Fibroblast of pulmonary artery (primary cell): Measurements from ENCODE around the gene NR2F1.

ENCODE experiments used
- DNase-seq: peaks from one replicate; pipeline ENCODE4 v3.0.0-alpha.2; 2010; ENCODE audit warnings: low read depth
- H3K4me3 ChIP-seq: replicated peaks from 2 replicates; pipeline ENCODE4 v1.5.1; 2011; ENCODE audit warnings: low read depth, mild to moderate bottlenecking, control low read depth, low read length, moderate library complexity
- TF ChIP-seq, protein P1 (sequence below): IDR thresholded peaks from 2 replicates; pipeline ENCODE4 v1.5.1; 2011; ENCODE audit warnings: mild to moderate bottlenecking, control low read depth, low read length, inconsistent platforms; ENCODE audit errors: missing control alignments

Gene NR2F1

DNA sequence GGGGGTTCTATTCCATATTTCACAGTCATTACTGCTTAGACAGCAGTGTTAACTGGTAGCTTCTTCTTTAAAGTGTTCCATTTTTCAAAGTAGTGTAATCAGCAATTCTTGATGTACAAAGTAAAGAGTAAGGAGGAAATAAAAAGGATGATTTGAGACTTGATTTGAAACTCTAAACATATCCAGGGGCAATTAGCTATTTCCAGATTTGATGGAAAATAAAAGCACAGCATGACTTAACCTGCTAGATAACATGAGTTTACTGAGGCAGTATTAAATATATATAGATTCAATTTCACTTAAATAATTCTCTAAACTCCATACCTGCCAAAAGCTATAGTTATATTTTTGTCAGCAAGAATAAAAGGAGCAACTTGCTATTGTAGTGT, 29.8 kb downstream of the NR2F1 start:
- TF ChIP-seq, protein P1, sequence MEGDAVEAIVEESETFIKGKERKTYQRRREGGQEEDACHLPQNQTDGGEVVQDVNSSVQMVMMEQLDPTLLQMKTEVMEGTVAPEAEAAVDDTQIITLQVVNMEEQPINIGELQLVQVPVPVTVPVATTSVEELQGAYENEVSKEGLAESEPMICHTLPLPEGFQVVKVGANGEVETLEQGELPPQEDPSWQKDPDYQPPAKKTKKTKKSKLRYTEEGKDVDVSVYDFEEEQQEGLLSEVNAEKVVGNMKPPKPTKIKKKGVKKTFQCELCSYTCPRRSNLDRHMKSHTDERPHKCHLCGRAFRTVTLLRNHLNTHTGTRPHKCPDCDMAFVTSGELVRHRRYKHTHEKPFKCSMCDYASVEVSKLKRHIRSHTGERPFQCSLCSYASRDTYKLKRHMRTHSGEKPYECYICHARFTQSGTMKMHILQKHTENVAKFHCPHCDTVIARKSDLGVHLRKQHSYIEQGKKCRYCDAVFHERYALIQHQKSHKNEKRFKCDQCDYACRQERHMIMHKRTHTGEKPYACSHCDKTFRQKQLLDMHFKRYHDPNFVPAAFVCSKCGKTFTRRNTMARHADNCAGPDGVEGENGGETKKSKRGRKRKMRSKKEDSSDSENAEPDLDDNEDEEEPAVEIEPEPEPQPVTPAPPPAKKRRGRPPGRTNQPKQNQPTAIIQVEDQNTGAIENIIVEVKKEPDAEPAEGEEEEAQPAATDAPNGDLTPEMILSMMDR, result no peak
- DNase-seq, result no peak
- no peak overlapping the region for H3K4me3 ChIP-seq

DNA sequence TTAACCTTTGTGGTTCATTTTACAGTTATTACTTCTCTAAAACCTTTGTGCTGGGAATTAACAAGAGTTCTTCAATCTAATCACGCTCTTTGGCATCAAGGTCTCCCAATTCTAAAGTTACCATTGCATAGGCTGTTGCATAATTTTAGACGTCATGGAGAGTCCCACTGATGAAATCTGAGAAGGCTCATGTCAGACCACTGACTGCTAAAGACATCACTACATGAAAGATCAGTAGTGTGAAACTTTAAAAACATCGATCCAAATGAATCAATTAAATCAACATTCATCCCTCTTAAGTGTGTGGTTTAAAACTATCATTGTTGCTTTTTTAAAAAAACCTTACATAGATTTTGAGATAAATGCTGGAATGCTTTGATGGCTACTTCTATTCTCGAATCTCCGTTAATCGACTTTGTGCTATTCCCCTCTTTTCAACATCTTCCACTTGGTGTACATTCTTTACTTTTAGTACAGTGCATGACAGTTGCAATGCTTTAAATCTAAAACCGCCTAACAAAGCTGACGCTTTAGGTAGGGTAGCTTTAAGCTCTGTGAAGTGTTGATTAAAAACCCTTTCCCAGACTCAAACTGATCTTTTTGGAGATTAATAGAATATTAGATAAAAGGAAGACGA, 33.6 kb downstream of the NR2F1 start:
- H3K4me3 ChIP-seq, result no peak overlapping the region
- TF ChIP-seq, protein P1, result no peak
- DNase-seq, result no peak

DNA sequence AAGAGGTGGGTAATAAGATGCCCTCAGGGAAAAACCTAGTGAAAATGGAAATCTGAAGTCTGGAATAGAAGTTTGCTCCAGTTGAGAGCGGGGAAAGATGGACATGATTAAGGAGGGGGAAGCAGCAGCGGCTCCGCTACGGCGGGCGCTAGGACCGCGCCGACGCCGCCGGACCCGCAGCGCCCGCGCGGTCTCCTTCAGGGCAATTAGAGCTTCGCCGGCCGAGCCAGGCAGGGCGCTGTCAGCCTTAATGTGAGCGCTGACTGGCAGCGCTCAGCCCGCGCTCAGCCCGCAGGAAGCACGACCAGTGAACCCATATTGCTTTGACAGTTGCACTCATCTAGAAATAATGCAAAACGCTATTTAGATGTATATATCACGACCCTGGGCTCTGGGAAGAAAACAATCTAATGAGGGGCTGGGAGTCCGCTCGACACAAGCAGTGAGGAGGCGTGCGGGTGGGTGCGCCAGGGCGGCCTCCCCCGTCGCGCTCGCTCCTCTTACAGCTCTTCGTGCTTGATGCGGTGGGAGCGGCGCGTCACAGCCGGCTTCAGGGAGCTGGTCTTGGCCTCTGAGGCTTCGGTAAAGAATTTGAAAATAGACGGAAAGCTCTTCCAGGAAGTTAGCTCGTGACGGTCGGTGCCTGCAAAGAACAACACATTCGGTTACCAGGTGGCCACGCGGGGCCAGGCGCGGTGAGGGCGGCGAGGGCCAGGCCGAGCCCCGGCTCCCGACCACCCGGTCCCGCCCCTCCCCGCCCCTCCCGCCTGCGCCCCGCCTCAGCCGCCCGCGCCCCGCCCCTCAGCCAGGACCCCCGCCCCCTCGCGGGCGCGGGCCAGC, 37.7 kb downstream of the NR2F1 start:
- DNase-seq, result peak; percentile 63
- TF ChIP-seq, protein P1, result peak; percentile 9
- peak overlapping the region; percentile 72 for H3K4me3 ChIP-seq

DNA sequence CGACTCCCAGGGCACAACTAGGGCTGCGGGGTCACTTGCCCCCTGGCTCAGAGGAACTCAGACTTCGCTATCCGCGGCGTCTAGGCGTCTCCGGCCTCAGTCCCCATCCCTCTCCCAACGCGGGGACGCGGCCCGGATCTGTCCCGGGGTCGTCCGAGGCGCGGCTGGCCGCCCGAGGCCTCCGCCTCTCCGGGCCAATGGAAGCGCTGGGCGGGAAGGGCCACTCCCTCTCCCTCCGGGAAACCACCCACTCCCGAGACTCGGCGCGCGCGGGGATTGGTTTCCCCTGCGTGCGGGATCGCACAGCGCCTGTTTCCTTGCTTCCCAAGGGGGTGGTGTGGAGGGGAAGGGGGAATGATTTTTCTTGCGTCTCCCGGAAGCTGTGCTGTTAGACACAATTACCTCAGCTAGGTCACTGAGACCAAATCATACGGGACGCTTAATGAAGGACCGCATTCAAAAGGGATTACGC, 38.3 kb downstream of the NR2F1 start:
- peak overlapping the region; percentile 72 for H3K4me3 ChIP-seq
- DNase-seq, result peak; percentile 55

DNA sequence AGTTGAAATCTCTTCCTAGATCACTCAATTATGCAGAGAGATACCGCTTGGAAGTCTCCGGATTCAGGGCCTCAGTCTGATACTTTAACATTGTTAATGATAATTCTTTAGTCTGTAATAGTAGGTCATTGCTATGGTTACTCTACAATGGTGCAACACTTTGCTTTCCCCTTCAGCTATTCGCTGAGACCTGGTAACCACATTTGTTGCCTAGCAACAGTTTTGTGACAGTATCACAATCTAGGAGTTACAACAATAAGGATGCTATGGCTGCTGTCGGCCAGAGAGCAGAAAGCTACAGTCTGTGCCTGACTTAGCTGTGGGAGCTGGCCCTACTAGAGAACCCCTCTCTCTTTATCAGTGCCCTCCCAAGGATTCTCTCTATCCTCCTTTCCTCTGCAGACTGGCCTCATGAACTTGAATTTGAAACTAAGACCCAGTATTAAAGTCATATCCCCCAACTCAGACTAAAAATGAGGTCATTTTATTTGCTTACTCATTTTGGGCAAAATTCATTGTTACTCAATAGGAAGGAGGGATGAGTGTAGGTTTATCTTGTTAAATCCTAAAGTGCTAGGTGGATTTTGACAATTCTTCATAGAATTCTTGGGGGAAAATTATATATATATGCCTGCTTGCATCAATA, 39.3 kb downstream of the NR2F1 start:
- TF ChIP-seq, protein P1, result no peak
- peak; percentile 74 for DNase-seq
- no peak overlapping the region for H3K4me3 ChIP-seq

More for the DNA sequence above, 38.3 kb downstream of the NR2F1 start:
- TF ChIP-seq, protein P1, result no peak

DNA sequence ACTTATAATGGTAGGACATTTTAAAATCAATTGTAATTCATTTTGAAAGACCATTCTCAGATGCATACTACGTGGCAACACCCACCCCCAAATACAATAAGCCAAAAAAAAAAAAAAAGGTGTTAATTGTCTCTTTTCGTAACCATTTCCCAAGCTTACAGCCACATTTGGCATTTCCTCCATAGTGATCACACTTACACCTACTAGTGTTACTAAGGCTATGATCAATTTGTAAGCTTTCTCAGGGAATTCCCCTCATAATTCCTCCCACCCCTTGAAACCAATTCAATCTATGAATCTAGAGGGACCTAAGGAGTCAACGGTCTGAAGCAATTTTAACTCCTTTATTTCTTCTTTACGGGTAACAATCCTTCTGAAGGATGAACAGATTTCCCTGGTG, 40.1 kb downstream of the NR2F1 start:
- no peak for DNase-seq
- H3K4me3 ChIP-seq, result no peak overlapping the region
- TF ChIP-seq, protein P1, result no peak
